ENCODE measurements around the gene NPLOC4. TPM values are rescaled to one million over a fixed set of nuclear protein-coding genes. Genes with fewer than 3 reads are reported as not detected.

The NPLOC4 gene
- total RNA-seq, 1 experiment from 2014 or later = 83.9 TPM

- H3K9me3 Mint-ChIP-seq (ENCODE audit: unreplicated experiment) = no peaks in the 10 kb centered on the region
- peaks cover 6% of the 10 kb centered on the region for H3K36me3 Mint-ChIP-seq (ENCODE audit: insufficient read depth, unreplicated experiment)
- DNase-seq (ENCODE audit: unreplicated experiment) = no peak
- ChIA-PET POLR2A (interaction anchor here (1.4 kb wide), 1 partner anchor 13 kb away, joined by 4 read pairs; the partner anchor contains the start of genes CCDC137 and OXLD1), CTCF (no interaction called here)
- no peak for TF ChIP-seq CTCF (IDR thresholded peaks at IDR 0.05; ENCODE audit: unreplicated experiment)
- no TSS peak for BruUV-seq (replicated peaks)
- no peak overlapping the region for H3K27ac Mint-ChIP-seq (ENCODE audit: low read depth, unreplicated experiment)
- H3K27me3 Mint-ChIP-seq (ENCODE audit: insufficient read depth, unreplicated experiment) = no peaks in the 10 kb centered on the region
- no peak overlapping the region for H3K4me3 Mint-ChIP-seq (ENCODE audit: unreplicated experiment)
- peaks cover 7% of the 10 kb centered on the region for H3K4me1 Mint-ChIP-seq (ENCODE audit: insufficient read depth, unreplicated experiment)
- intact Hi-C loops (cut with micrococcal nuclease) = no loop called here
Measured at GRCh38 chr17:81652906-81653771, 16.2 kb upstream of the NPLOC4 start.

- BruUV-seq (replicated peaks) = no TSS peak
- ChIA-PET POLR2A (no interaction called here), CTCF (interaction anchor here (0.6 kb wide), 1 partner anchor 87 kb away, joined by 3 read pairs; no protein-coding TSS in a partner anchor)
- Mint-ChIP-seq H3K27ac (ENCODE audit: low read depth, unreplicated experiment) (no peak overlapping the region), H3K36me3 (ENCODE audit: insufficient read depth, unreplicated experiment) (peaks cover 6% of the 10 kb centered on the region), H3K4me3 (ENCODE audit: unreplicated experiment) (no peak overlapping the region), H3K27me3 (ENCODE audit: insufficient read depth, unreplicated experiment) (no peaks in the 10 kb centered on the region), H3K4me1 (ENCODE audit: insufficient read depth, unreplicated experiment) (peaks cover 7% of the 10 kb centered on the region), H3K9me3 (ENCODE audit: unreplicated experiment) (no peaks in the 10 kb centered on the region)
- intact Hi-C loops (cut with micrococcal nuclease) = loop anchor here (2.0 kb wide), 1 partner anchor 15 kb away; the partner anchor contains the start of genes CCDC137 and OXLD1
- DNase-seq (ENCODE audit: unreplicated experiment) = peak; percentile 87
- no peak for TF ChIP-seq CTCF (IDR thresholded peaks at IDR 0.05; ENCODE audit: unreplicated experiment)
Measured at GRCh38 chr17:81651692-81652091, 14.8 kb upstream of the NPLOC4 start.

DNA sequence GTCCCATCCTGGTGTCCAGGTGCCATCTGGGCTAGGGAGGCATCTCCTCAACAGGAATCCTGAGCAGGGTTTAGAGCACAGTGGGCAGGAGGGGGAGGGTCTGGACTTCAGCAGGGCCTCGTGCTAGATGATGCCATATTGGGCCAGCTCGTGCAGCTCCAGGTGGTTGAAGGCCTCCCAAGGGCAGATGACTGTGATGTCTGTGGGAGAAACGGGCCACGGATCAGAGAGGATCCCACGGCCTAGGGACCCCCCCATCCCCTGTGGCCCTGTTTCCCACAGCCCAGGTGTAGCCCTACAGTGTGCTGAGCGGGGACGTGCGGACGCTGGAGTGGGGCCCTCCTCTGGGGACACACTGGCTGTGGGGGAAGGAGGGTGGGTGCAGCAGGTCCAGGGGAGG lies 14.0 kb upstream of the NPLOC4 start:
- TF ChIP-seq CTCF (IDR thresholded peaks at IDR 0.05; ENCODE audit: unreplicated experiment) = no peak
- DNase-seq (ENCODE audit: unreplicated experiment) = no peak
- ChIA-PET POLR2A (no interaction called here), CTCF (interaction anchor here (0.8 kb wide), 1 partner anchor 548 kb away, joined by 6 read pairs; no protein-coding TSS in a partner anchor)
- Mint-ChIP-seq H3K9me3 (ENCODE audit: unreplicated experiment) (no peaks in the 10 kb centered on the region), H3K4me3 (ENCODE audit: unreplicated experiment) (no peak overlapping the region), H3K36me3 (ENCODE audit: insufficient read depth, unreplicated experiment) (peaks cover 6% of the 10 kb centered on the region), H3K4me1 (ENCODE audit: insufficient read depth, unreplicated experiment) (peaks cover 7% of the 10 kb centered on the region), H3K27ac (ENCODE audit: low read depth, unreplicated experiment) (no peak overlapping the region), H3K27me3 (ENCODE audit: insufficient read depth, unreplicated experiment) (no peaks in the 10 kb centered on the region)
- BruUV-seq (replicated peaks) = no TSS peak
- intact Hi-C loops (cut with micrococcal nuclease) = loop anchor here (2.0 kb wide), 1 partner anchor 16 kb away; the partner anchor contains the start of genes CCDC137 and OXLD1

GRCh38 chr17:81648707-81649085 lies 11.8 kb upstream of the NPLOC4 start:
- peaks cover 7% of the 10 kb centered on the region for H3K4me1 Mint-ChIP-seq (ENCODE audit: insufficient read depth, unreplicated experiment)
- no TSS peak for BruUV-seq (replicated peaks)
- no peak for TF ChIP-seq CTCF (IDR thresholded peaks at IDR 0.05; ENCODE audit: unreplicated experiment)
- DNase-seq (ENCODE audit: unreplicated experiment) = no peak
- no peak overlapping the region for H3K4me3 Mint-ChIP-seq (ENCODE audit: unreplicated experiment)
- peaks cover 11% of the 10 kb centered on the region for H3K36me3 Mint-ChIP-seq (ENCODE audit: insufficient read depth, unreplicated experiment)
- H3K27me3 Mint-ChIP-seq (ENCODE audit: insufficient read depth, unreplicated experiment) = no peaks in the 10 kb centered on the region
- intact Hi-C loops (cut with micrococcal nuclease) = no loop called here
- POLR2A ChIA-PET = no interaction called here
- no peaks in the 10 kb centered on the region for H3K9me3 Mint-ChIP-seq (ENCODE audit: unreplicated experiment)
- CTCF ChIA-PET = interaction anchor here (0.9 kb wide), 1 partner anchor 8 kb away, joined by 3 read pairs; no protein-coding TSS in a partner anchor
- H3K27ac Mint-ChIP-seq (ENCODE audit: low read depth, unreplicated experiment) = no peak overlapping the region
